ENCODE measurements around the gene ZNF407. TPM values are rescaled to one million over a fixed set of nuclear protein-coding genes. Genes with fewer than 3 reads are reported as not detected.

Gene ZNF407
- total RNA-seq, 1 donor from 2014 or later: 26.7 TPM

DNA sequence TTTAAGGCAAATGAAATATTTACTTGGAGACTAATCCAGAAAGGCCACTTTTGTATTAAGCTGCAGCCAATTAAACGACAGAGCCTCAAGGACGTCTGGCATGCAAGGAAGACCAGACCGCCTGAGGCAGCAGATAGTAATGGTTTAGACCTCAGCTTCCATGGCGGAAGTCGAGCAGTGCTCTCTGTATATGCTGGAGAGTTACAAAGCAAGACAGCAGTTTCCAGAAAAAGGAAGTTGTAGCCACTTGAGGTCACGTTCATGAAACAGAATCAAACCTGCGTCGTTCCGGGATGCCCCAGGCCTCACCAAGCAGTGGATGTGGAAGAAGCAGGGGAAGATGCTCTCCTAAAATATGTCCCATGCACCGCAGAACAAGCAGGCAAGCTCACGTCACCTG, 469.3 kb downstream of the ZNF407 start:
- CTCF ChIA-PET: no interaction called here

GRCh38 chr18:75067996-75068645, 470.5 kb downstream of the ZNF407 start:
- Mint-ChIP-seq H3K9me3 (no peaks in the 10 kb centered on the region), H3K4me3 (no peak overlapping the region), H3K4me1 (peaks cover 32% of the 10 kb centered on the region), H3K27ac (no peak overlapping the region), H3K36me3 (ENCODE audit: low read depth) (peaks cover 21% of the 10 kb centered on the region), H3K27me3 (no peaks in the 10 kb centered on the region)
- ChIA-PET CTCF (no interaction called here), POLR2A (no interaction called here)
- ATAC-seq (ENCODE audit: low read depth) (no peak), DNase-seq (no peak)
- intact Hi-C loops (cut with micrococcal nuclease): no loop called here
- no peak for TF ChIP-seq CTCF (IDR thresholded peaks at IDR 0.05)

More for the DNA sequence above, 469.3 kb downstream of the ZNF407 start:
- H3K27me3 Mint-ChIP-seq: no peaks in the 10 kb centered on the region
- H3K9me3 Mint-ChIP-seq: no peaks in the 10 kb centered on the region
- no peak overlapping the region for H3K27ac Mint-ChIP-seq
- no peak overlapping the region for H3K4me3 Mint-ChIP-seq
- TF ChIP-seq CTCF (IDR thresholded peaks at IDR 0.05): no peak
- H3K36me3 Mint-ChIP-seq (ENCODE audit: low read depth): peaks cover 23% of the 10 kb centered on the region
- POLR2A ChIA-PET: no interaction called here
- intact Hi-C loops (cut with micrococcal nuclease): no loop called here
- H3K4me1 Mint-ChIP-seq: peaks cover 32% of the 10 kb centered on the region
- DNase-seq: no peak
- ATAC-seq (ENCODE audit: low read depth): no peak

DNA sequence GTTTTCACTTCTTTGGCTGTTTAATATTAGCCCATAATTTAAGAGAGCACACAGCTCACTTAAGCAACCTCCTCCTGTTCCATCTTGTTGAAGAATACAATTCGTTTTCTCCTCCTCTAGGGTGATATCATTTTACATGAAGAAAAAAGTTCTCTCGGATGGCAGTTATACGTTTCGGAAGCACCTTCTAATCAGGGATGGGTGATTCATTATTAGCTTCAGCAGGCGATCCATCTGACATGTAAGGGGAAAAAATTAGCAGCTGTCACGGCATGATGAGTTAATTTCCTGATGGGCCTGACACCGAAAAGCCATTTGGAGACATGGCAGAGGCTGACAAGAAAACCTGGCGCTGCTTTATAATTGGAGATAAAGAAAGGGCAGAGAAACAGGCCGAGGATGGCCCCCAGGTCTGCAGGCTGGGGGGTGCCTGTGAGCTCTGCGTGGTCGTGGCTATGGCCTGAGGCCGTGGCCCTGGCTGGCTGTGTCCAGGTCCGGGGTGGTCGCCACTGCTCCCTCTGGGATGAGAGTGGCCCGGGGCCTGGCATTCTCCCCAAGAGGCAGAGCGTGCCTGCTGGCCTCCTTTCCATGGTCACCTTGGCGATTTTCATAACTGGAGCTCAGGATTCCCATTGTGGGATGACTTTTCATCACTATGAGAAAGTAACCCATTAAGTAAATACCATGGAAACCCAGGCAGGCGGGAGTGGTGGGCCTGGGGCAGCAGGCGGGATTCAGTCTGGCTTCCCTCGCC, 471.2 kb downstream of the ZNF407 start:
- no peaks in the 10 kb centered on the region for H3K27me3 Mint-ChIP-seq

DNA sequence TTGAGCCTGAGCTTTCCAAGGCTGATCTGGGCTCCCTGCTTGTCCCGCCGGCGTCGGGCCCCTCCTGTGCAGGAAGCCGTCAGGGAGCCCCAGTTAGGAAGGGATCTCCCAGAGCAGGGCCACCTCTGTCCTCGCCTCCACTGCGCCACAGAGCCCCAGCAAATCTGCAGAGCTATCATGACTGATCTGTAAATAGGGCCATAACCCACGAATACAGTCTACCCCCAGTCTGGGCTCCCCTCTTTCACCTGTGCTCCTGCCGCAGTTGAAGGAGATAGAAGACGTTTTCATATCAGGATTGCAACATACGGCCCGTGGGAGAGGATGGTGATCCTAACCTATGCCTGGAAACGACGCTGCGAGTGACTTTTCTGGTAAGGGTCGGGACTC, 472.6 kb downstream of the ZNF407 start:
- no peaks in the 10 kb centered on the region for H3K27me3 Mint-ChIP-seq
- TF ChIP-seq CTCF (IDR thresholded peaks at IDR 0.05): no peak
- H3K27ac Mint-ChIP-seq: peak overlapping the region; percentile 89
- H3K9me3 Mint-ChIP-seq: no peaks in the 10 kb centered on the region
- ATAC-seq (ENCODE audit: low read depth) (no peak), DNase-seq (no peak)
- peak overlapping the region; percentile 82 for H3K4me3 Mint-ChIP-seq
- ChIA-PET CTCF (no interaction called here), POLR2A (no interaction called here)
- H3K36me3 Mint-ChIP-seq (ENCODE audit: low read depth): peaks cover 5% of the 10 kb centered on the region
- peaks cover 32% of the 10 kb centered on the region for H3K4me1 Mint-ChIP-seq
- intact Hi-C loops (cut with micrococcal nuclease): loop anchor here (5.0 kb wide), 2 partner anchors 102 to 1752 kb away; partner anchors contain the start of gene ZNF236

More for the DNA sequence above, 471.2 kb downstream of the ZNF407 start:
- CTCF ChIA-PET: no interaction called here
- POLR2A ChIA-PET: no interaction called here
- Mint-ChIP-seq H3K4me3 (no peak overlapping the region), H3K9me3 (no peaks in the 10 kb centered on the region), H3K27ac (no peak overlapping the region), H3K36me3 (ENCODE audit: low read depth) (peaks cover 13% of the 10 kb centered on the region), H3K4me1 (peaks cover 32% of the 10 kb centered on the region)
- DNase-seq: no peak
- ATAC-seq (ENCODE audit: low read depth): no peak
- no peak for TF ChIP-seq CTCF (IDR thresholded peaks at IDR 0.05)
- intact Hi-C loops (cut with micrococcal nuclease): no loop called here
